ENCODE data around the gene TGM6. TPM values are rescaled to one million over a fixed set of nuclear protein-coding genes. Genes with fewer than 3 reads are reported as not detected.

Gene TGM6
- total RNA-seq, 1 donor from 2014 or later, result not detected

GRCh38 chr20:2349801-2350200 is 30.9 kb upstream of the TGM6 start:
- H3K27ac Mint-ChIP-seq (ENCODE audit: unreplicated experiment), result no peak overlapping the region
- DNase-seq (ENCODE audit: low spot score), result no peak
- H3K36me3 Mint-ChIP-seq (ENCODE audit: low read depth), result no peaks in the 10 kb centered on the region
- no peak overlapping the region for H3K4me3 Mint-ChIP-seq (ENCODE audit: unreplicated experiment)
- H3K27me3 Mint-ChIP-seq (ENCODE audit: low read depth), result peaks cover 18% of the 10 kb centered on the region
- peaks cover 4% of the 10 kb centered on the region for H3K9me3 Mint-ChIP-seq (ENCODE audit: low read depth)
- no peak for TF ChIP-seq CTCF (IDR thresholded peaks at IDR 0.05)
- no peaks in the 10 kb centered on the region for H3K4me1 Mint-ChIP-seq (ENCODE audit: low read depth)

- Mint-ChIP-seq H3K27me3 (ENCODE audit: low read depth) (peaks cover 19% of the 10 kb centered on the region), H3K4me3 (ENCODE audit: unreplicated experiment) (no peak overlapping the region), H3K4me1 (ENCODE audit: low read depth) (no peaks in the 10 kb centered on the region), H3K27ac (ENCODE audit: unreplicated experiment) (no peak overlapping the region), H3K36me3 (ENCODE audit: low read depth) (no peaks in the 10 kb centered on the region), H3K9me3 (ENCODE audit: low read depth) (peaks cover 4% of the 10 kb centered on the region)
- no peak for TF ChIP-seq CTCF (IDR thresholded peaks at IDR 0.05)
- DNase-seq (ENCODE audit: low spot score), result no peak
Measured at GRCh38 chr20:2350606-2351005, 30.1 kb upstream of the TGM6 start.

- H3K9me3 Mint-ChIP-seq (ENCODE audit: low read depth), result no peaks in the 10 kb centered on the region
- TF ChIP-seq CTCF (IDR thresholded peaks at IDR 0.05), result no peak
- no peak overlapping the region for H3K4me3 Mint-ChIP-seq (ENCODE audit: unreplicated experiment)
- H3K4me1 Mint-ChIP-seq (ENCODE audit: low read depth), result no peaks in the 10 kb centered on the region
- H3K36me3 Mint-ChIP-seq (ENCODE audit: low read depth), result no peaks in the 10 kb centered on the region
- DNase-seq (ENCODE audit: low spot score), result no peak
- H3K27ac Mint-ChIP-seq (ENCODE audit: unreplicated experiment), result no peak overlapping the region
- H3K27me3 Mint-ChIP-seq (ENCODE audit: low read depth), result peaks cover 17% of the 10 kb centered on the region
Measured at GRCh38 chr20:2353231-2353630, 27.5 kb upstream of the TGM6 start.

GRCh38 chr20:2357114-2357513 is 23.6 kb upstream of the TGM6 start:
- peaks cover 22% of the 10 kb centered on the region for H3K27me3 Mint-ChIP-seq (ENCODE audit: low read depth)
- no peak overlapping the region for H3K27ac Mint-ChIP-seq (ENCODE audit: unreplicated experiment)
- H3K4me1 Mint-ChIP-seq (ENCODE audit: low read depth), result no peaks in the 10 kb centered on the region
- no peak for DNase-seq (ENCODE audit: low spot score)
- no peak for TF ChIP-seq CTCF (IDR thresholded peaks at IDR 0.05)
- H3K36me3 Mint-ChIP-seq (ENCODE audit: low read depth), result peaks cover 1% of the 10 kb centered on the region
- H3K9me3 Mint-ChIP-seq (ENCODE audit: low read depth), result peaks cover 23% of the 10 kb centered on the region
- no peak overlapping the region for H3K4me3 Mint-ChIP-seq (ENCODE audit: unreplicated experiment)

GRCh38 chr20:2358006-2358405 is 22.7 kb upstream of the TGM6 start:
- DNase-seq (ENCODE audit: low spot score), result no peak
- peaks cover 1% of the 10 kb centered on the region for H3K36me3 Mint-ChIP-seq (ENCODE audit: low read depth)
- peaks cover 21% of the 10 kb centered on the region for H3K27me3 Mint-ChIP-seq (ENCODE audit: low read depth)
- no peaks in the 10 kb centered on the region for H3K4me1 Mint-ChIP-seq (ENCODE audit: low read depth)
- no peak overlapping the region for H3K27ac Mint-ChIP-seq (ENCODE audit: unreplicated experiment)
- H3K4me3 Mint-ChIP-seq (ENCODE audit: unreplicated experiment), result no peak overlapping the region
- peaks cover 23% of the 10 kb centered on the region for H3K9me3 Mint-ChIP-seq (ENCODE audit: low read depth)
- no peak for TF ChIP-seq CTCF (IDR thresholded peaks at IDR 0.05)

All from chondrocyte (in vitro differentiated cells).